ENCODE measurements around the gene SHD.
"Not testable (repeated sequence)": the region's sequence is repeated elsewhere in the genome, so short reads cannot be mapped to it uniquely, and the experiment has no call there.

Gene SHD

DNA sequence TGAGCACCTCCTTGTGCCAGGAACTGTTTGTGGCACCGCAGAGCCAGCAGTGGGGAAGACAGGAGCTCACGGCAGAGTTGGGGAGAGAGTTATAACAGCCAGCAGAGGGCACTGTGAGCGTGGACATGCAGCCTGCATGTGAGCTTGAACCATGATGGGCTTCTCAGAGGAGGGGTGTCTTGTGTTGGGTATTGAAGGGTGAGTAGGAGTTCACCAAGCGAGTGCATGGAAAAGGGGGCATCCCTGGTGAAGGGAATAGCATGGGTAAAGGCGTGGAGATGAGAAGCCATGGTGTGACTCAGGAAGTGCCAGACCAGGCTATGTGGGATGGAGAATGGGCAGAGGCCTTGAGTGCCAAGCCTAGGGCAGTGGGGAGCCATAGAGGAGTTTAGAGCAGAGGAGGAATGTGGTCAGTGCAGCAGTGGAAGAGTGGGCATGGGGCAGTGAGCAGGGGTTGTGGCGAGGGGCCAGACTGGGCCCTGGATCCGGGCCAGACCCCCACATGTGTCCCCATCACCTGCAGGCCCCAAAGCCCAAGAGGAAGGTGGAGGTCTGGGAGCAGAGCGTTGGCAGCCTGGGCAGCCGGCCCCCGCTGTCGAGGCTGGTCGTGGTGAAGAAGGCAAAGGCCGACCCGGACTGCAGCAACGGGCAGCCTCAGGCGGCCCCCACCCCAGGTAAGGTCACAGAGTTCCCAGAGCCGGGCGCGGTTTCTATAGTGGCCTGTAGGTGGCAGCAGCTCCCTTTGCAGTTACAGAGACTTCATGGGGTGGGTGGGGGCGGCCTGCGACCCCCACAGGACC, 11.8 kb upstream of the SHD start:
- DNase-seq (ENCODE audit: low read depth in 2 of 2), result no peak

DNA sequence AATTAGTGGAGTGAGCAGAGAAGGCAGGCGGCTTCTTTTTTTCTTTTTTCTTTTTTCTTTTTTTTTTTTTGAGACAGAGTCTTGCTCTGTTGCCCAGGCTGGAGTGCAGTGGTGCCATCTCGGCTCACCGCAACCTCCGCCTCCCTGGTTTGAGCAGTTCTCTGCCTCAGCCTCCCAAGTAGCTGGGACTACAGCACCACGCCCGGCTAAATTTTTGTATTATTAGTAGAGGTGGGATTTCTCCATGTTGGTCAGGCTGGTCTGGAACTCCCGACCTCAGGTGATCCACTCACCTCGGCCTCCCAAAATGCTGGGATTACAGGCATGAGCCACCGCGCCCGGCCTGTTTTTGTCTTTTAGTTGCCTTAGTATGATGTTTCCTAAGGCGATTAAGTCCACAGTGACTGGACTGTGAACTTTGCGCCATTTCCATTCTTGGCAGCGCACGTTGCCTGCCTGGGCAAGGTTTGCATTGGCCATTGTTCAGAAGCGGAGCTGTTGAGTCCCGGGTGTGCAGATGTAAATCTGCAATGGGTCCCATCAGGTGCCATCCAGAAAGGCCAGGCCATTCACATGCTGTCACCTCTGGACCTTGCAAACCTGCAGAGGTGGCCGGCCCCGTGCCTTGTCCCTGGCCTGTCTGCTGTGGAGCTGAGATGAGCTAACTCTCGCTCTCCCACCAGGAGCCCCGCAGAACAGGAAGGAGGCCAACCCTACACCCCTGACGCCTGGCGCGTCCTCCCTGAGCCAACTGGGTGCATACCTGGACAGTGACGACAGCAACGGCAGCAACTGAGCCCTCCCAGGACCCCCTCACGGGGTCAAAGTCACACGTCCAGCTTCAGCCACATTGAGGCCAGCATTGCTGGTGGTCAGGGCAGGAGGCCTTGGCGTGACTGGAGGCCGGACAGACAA, 10.9 kb upstream of the SHD start:
- no peak for DNase-seq (ENCODE audit: low read depth in 2 of 2)

- DNase-seq (ENCODE audit: low read depth in 2 of 2), result no peak
These were observed 10.1 kb upstream of the SHD start for GRCh38 chr19:4268816-4269430.

DNA sequence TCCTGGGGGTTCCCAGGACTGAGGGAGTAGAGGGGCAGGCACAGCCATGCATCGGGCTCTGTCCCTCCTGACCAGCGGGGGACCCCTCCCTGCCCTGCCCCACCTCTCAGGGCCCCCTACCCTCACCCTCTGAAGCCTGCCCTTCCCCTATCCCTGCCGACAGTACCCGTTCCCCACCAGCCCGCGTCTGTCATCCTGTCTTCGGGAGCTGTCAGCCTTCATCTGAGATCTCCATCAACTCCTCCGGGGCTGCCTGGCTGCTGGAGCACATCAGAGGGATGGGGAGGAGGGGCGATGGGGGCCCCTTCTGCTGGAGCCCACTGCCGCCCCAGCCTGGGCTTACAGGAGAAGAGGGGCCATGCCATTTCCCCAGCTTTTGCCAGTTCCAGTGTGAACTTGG, 6.2 kb upstream of the SHD start:
- no peak for DNase-seq (ENCODE audit: low read depth in 2 of 2)

GRCh38 chr19:4274321-4274686, 4.8 kb upstream of the SHD start:
- not testable (repeated sequence) for DNase-seq (ENCODE audit: low read depth in 2 of 2)

DNA sequence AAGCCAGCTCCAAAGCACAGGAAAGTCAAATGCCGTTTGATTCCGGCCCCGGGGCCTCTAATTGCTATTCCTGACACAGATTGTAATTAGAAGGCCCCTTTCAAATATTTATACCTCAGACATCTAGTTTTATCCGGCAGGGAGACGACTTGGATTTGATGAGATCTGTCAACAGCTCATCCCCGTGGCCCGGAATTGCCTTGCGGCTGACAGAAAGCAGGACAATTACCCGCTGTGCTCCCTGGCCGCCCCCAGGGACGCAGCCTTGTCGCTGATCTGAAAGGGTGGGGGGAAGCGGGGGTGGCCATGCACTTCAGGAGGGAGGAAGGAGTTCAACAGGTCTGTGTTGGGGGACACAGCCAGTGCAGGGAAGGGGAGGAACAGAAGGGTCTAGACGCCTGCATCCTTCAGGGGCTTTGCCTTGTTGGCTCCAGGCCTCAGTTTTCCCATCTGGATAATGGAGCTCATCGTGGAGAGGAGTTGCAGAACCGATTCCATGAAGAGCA, 1.8 kb upstream of the SHD start:
- DNase-seq (ENCODE audit: low read depth in 2 of 2), result no peak

DNA sequence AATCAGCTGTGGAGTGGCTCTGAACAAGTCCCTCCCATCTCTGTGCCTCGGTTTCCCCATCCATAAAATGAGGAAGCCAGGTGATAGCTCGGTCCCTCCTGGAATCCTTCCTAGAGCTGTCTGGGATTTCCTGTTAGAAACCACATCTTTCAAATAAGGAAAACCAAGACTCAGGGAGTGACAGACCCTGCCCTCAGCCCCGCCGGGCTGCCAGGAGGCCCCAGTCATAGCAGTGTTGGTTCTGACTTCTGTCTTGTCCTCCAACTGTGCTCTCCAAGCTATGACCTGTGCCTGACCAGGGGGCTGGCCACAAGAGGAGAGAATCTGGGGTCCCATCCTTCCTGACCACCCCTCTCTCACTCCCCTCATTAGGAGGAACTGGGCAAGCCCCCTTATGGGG, 1.1 kb upstream of the SHD start:
- DNase-seq (ENCODE audit: low read depth in 2 of 2), result no peak

GRCh38 chr19:4279267-4279529, 132 bp downstream of the SHD start:
- DNase-seq (ENCODE audit: low read depth in 2 of 2), result no peak

- DNase-seq (ENCODE audit: low read depth in 2 of 2), result no peak
These were observed 710 bp downstream of the SHD start for GRCh38 chr19:4279530-4280422.

GRCh38 chr19:4284176-4284958, 5.3 kb downstream of the SHD start:
- no peak for DNase-seq (ENCODE audit: low read depth in 2 of 2)

DNA sequence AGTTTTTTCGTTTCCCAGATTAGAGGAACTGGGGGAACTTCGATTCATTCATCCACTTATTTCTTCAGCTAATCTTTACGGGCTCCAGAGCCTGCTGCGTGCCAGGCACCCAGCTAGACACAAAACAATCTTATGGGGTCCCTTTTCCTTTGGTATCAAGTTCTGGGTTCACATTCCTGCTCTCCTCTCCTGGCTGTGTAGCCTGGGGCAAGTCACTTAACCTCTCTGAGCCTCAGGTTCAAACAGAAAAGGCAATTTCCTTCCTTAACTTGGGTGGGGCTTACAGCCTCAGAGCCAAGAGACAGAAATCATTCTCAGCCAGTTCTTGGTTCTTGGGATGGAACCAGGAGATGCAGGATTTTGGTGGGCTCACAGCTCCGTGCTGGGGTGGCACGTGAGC, 5.9 kb downstream of the SHD start:
- DNase-seq (ENCODE audit: low read depth in 2 of 2), result no peak

DNA sequence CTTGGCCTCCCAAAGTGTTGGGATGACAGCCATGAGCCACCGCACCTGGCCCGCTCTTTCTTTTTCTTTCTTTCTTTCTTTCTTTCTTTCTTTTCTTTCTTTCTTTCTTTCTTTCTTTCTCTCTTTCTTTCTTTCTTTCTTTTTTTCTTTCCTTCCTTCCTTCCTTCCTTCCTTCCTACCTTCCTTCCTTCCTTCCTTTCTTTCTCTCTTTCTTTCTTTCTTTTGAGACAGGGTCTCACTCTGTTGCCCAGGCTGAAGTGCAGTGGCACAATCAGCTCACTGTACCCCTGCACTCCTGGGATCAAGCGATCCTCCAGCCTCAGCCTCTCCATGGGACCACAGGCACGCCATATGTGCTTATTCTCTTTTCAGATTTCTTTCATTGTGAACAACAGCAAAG, 7.1 kb downstream of the SHD start:
- DNase-seq (ENCODE audit: low read depth in 2 of 2), result not testable (repeated sequence)

GRCh38 chr19:4288091-4288777, 9.2 kb downstream of the SHD start:
- DNase-seq (ENCODE audit: low read depth in 2 of 2), result no peak

DNA sequence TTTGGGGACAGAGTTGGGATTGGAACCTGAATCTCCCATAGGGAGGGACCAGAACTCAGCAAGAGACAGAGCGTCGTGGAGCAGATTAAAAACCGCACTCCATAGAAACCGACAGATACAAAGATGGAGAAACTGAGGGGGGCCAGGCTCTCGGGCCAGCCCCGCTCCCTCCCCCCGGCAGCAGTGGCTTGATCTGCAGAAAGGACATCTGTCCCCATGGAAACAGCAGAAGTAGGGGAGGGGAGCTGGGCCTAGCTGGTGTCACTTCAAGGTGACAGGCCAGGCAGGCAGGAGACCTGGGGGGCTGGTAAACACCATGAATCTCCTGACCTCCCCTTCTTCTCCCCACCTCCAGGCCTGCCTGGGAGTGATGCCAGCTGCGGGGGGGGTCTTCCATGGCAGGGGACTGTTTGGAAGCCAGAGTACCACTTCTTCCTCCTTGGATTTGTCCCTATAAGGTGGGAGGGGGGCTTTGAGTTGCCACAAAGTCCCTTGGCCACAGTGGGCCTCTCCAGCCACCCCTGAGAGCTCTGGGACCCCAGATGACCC, 12.2 kb downstream of the SHD start:
- no peak for DNase-seq (ENCODE audit: low read depth in 2 of 2)

DNA sequence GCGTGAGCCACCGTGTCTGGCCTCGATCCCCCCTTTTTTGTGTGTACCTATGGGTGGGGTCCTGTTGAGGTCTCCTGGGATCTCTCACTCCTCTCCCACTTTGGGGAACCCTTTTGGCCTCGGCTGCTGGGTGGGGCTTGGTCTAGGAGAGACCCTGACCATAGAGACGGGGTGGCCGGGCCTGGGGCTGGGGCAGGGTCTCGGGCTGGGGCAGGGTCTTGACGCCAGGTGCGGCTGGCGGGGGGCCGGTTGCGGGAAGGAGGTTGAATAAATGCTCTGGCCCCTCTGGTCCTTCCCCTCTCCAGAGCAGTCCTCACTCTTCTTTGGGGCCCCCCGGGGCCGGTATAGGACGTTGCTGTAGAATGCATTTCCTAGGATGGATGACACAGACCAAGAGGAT, 13.4 kb downstream of the SHD start:
- DNase-seq (ENCODE audit: low read depth in 2 of 2), result no peak

GRCh38 chr19:4294389-4294788, 15.3 kb downstream of the SHD start:
- DNase-seq (ENCODE audit: low read depth in 2 of 2), result no peak

- DNase-seq (ENCODE audit: low read depth in 2 of 2), result no peak
These were observed 17.1 kb downstream of the SHD start for GRCh38 chr19:4295972-4296771.

DNA sequence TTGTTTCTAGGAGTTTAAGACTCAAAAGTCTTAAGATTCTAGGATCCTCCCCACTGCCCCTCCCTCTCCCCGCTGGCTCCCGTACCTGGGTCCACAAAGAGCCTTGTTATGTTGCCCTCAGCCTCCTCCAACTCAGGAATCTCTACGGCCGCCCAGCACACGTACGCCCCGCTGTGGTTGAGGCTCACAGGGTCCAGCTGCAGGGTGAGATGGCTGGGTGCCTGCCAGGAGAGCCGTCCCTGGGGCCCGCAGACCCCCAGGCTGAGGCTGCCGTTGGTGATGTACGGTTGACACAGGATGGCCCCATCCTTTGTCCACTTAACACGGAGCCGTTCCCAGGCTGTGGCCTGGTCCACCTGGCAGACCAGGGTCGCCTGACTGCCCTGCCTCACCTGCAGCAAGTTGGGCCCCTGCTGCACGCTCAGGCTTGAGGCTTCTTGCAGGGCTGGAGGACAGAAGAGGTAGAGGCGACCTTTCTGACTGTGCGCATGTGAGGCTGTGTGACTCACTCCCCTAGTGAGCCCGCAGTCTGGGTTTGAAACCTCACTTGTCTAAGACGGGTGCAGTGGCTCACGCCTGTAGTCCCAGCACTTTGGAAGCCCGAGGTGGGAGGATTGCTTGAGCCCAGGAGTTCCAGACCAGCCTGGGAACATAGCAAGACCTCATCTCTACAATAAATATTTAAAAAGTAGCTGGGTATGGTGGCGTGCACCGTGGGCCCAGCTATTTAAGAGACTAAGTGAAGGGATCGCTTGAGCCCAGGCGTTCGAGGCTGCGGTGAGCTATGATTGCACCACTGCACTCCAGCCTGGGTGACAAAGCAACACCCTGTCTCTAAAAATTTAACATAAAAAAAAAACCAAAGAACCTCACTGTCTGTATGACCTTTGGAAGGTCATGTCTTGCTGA, 19.1 kb downstream of the SHD start:
- no peak for DNase-seq (ENCODE audit: low read depth in 2 of 2)

Measured in fibroblast of skin of left quadriceps (primary cell).